HG03095 (cell line): Measurements from ENCODE around the gene POFUT2.

Source experiments
- ATAC-seq: cut with Tn5 transposase; IDR thresholded peaks from one replicate; pipeline ENCODE4 v1.9.1; 2021; ENCODE audit warnings: moderate library complexity; ENCODE audit not compliant: unreplicated experiment

POFUT2 gene, protein sequence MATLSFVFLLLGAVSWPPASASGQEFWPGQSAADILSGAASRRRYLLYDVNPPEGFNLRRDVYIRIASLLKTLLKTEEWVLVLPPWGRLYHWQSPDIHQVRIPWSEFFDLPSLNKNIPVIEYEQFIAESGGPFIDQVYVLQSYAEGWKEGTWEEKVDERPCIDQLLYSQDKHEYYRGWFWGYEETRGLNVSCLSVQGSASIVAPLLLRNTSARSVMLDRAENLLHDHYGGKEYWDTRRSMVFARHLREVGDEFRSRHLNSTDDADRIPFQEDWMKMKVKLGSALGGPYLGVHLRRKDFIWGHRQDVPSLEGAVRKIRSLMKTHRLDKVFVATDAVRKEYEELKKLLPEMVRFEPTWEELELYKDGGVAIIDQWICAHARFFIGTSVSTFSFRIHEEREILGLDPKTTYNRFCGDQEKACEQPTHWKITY

DNA sequence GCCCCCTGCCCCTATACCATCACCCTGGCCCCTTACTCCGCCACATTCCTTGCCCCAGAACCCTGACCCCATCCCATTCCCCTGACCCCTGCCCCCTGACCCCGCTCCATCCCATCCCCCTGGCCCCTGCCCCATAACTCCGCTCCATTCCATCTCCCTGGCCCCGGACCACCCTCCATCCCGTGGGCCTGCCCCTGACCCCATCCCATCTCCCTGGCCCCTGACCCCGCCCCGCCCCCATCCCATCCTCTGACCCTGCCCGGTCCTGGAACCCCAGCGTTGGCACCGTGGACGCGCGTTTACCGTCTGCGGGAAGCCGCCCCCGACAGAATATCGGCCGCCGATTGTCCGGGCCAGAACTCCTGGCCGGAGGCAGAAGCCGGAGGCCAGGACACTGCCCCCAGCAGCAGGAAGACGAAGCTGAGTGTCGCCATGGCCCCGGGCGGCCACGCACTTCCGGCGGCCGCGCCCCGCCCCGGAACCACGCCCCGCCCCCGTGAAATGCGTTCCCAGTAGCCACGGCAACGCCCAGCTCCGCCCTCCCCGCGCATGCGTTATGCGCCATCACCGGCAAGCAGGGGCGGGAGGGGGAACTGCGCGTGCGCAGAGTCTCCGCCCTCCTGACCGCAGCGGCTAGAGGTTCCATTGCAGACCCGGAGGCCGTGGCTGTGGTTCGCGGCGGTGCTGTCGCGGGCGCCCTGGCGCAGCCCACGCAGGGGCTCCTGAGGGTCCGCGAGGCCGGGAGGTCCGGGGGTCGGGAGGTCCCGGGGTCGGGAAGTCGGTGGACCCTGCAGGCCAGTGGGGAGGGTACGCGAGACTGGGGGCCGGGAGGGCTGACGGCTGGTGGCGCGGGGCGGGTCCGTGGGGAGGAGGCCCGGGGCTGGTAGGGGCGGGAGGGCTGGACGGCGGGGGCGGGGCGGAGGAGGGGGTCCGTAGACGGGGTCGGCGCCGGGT lies at the start of gene POFUT2:
TSS of gene POFUT2 (minus strand) at position 458 of the 954 bp plus-strand sequence. CDS start at position 434, 24 bp downstream.
- ATAC-seq = peak; percentile 72

DNA sequence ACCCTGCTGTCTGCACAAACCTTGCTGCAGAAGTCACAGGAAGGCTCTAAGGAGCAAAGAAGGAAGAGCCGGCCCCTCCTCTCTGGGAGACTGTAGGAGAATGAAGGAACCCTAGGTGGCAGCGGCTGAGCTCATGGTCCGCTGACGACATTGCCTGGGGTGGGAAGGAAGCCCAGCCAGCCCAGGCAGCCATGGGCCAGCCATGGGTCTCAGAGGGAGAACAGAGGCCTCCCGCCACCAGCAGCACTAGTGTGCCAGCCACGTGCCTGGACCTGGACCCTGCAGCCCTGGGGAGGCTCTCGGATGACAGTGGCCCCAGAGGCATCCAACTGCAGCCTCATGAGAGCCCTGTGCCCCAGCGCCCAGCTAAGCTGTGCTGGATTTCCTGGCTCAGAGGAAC lies 49.2 kb upstream of the POFUT2 start:
- ATAC-seq = no peak

DNA sequence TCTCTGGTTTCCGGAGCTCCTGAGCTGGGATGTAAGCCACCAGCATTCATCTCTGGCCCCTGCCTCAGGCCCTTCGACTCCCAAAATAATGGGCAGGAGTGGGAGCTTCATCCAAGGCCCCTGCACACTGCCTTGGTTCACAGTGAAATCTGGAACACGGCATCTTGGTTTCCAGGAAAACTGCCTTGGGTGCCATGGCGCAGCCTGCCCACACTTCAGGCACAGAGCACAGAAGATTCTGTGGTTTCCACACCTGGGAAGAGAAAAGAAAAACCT lies 48.8 kb upstream of the POFUT2 start:
- no peak for ATAC-seq

DNA sequence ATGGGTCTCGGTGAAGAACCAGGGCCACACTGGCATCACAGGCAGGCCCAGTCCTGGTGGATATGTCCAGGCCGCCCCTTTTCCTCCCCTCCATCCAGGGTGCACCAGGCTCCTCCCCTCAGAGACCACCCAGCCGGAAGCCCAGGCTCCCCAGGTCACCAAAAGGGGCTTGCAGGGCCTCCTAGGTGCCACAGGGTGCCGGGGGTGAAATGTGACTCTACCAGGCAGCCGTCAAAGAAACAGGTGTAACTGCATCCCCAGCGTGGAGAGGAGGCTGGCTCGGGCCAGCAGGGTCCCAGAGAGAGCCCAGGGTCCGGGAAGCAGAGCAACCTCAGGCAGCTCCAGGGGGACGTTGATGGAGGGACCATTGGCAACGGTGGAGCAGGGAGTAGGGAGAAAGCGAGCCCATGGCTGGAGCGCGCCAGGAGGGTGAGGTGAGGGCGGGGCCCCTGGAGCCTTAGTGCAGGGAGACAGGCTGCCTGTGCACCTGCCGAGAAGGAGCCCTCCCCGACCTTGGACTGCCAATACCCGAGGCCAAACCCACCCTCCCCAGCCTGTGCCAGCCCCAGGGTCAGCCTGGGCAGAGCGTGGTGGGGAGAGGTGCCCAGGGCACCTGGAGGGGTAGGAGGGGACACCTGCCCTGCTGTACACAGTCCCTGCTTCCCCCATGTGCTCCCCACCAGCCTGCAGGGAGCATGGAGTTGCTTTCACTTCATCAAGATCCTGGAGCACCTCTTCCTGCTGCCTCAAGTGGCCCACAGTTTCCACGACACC lies 48.3 kb upstream of the POFUT2 start:
- ATAC-seq = no peak

DNA sequence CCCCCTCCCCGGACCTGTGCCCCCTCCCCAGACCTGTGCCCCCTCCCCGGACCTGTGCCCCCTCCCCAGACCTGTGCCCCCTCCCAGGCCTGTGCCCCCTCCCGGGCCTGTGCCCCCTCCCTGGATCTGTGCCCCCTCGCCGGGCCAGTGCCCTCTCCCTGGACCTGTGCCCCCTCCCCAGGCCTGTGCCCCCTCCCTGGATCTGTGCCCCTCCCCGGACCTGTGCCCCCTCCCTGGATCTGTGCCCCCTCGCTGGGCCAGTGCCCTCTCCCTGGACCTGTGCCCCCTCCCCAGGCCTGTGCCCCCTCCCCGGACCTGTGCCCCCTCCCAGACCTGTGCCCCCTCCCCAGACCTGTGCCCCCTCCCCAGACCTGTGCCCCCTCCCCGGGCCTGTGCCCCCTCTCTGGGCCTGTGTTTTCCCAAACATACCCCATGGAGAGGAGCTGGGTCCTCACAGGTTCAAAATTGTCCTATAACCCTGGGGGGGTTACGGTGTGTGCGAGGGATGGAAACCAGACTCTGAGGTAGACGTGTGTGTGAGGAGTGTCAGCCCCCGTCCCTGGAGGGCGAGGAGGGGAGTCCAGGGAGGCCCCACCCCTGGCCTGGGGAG lies 47.6 kb upstream of the POFUT2 start:
- no peak for ATAC-seq

GRCh38 chr21:45334591-45335081 lies 46.9 kb upstream of the POFUT2 start:
- no peak for ATAC-seq

DNA sequence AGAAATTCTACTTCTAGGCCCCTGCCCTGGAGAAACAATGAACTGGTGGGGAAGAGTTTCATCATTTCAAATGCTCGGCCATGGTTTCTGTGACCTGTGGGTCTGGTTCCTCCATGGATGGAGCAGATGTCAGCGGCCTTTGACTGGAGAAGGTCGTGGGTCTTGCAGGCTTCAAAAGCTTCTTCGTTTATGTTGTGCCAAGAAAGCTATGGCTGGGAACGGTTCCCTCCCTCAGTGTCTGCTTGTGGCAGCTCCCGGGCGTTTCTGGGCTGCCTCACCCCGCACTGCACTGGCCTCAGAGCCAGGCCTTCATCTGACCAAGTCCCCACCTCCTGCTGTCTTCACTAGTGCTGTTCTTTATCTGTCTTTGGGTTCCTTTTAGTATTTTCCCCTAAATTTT lies 46.4 kb upstream of the POFUT2 start:
- no peak for ATAC-seq

- no peak for ATAC-seq
Observed at GRCh38 chr21:45333583-45334121, 46.0 kb upstream of the POFUT2 start.

DNA sequence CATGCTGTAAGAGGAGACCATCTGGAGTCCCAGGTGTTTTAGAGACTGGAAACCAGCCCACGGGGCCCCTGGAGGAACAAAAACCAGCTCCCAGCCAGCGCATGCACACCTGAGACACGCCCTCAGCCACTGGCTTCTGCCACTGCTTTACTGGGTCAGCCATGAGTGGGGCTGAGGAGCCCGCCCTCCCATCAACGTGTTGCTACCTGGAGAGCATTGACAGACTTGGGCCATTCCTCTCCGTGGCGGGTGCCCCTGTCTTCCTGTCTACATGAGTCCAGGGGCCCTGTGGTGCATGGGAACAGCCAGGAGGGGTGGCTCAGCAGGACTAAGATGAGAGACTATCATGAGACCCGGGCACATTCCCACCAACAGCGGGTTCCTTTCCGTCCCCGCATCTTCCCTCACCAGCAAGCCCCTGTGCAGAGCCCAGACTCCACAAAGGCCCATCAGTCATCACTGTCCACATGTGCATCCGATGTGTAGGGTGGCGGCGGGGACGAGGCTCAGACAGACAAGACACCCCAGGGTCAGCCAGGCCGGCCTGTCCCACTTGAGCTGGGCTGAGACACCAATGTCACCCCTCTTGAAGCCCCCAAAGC lies 45.4 kb upstream of the POFUT2 start:
- no peak for ATAC-seq

GRCh38 chr21:45332415-45332814 lies 44.7 kb upstream of the POFUT2 start:
- ATAC-seq = no peak

GRCh38 chr21:45331531-45332147 lies 43.9 kb upstream of the POFUT2 start:
- ATAC-seq = no peak

GRCh38 chr21:45330851-45331261 lies 43.2 kb upstream of the POFUT2 start:
- no peak for ATAC-seq

DNA sequence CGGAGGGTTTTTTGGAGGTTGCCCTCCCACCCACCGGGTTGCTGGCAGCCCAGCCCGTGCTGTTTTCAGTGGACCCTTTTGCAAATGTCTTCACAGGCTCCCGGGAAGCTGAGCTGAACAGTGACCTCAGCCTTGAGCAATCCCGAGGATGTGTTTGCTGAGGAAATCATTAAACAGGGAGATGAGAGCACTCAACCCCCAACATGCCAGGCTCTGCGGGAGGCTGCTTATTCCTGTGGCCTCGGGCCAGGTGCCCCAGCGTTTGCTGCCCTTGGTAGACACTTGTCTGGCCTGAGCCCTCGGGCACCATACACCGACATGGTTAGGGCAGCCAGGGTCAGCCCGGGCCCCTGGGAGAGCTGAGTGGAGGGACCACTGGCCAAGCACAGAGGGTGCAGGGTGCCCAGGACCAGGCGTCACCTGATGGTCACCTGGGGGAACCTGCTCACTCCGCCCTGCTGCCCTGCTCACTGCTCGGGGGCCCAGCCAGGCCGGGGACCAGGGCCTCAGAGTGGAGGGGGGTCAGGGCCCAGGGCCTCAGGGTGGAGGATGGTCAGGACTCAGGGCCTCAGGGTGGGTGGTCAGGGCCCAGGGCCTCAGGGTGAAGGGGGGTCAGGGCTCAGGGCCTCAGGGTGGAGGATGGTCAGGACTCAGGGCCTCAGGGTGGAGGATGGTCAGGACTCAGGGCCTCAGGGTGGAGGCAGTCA lies 42.5 kb upstream of the POFUT2 start:
- no peak for ATAC-seq

DNA sequence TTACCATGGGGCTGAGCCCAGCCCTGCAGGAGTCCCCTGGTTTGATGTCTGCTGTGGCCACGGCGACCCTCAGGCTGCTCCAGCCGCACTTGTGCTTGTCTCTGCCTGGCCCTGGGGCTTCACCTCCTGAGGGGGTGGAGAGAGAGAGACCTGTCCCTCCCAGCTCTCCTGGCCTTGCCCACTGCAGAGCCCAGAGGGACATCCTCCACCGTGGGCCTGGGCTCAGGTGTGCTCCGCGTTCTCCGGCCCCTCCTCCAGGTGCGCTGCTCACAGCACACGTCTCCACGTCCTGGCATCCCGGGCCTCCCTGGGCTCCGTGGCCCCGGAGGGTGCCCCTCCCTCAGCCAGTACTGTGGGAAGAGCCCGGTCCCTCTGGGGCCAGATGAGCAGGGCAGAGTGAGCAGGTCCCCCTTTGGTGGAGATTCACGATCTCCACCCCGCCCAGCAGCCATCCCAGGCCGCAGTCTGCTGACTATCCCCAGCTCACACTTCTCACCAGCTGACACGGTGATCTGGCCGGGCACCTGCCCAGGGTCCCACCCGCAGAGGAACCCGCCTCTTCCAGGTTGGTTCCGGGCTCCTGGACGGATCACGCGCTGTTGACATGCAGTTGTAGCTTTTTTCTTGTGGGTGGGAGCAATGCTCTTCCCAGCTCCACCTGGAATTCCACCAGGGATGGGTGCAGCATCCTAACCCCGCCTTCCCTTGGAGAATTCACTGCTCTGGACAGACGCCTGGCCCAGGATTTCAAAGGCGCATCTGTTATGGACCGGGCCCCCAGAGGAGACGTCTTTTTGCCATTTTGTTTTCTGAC lies 41.8 kb upstream of the POFUT2 start:
- no peak for ATAC-seq

- no peak for ATAC-seq
Observed at GRCh38 chr21:45328198-45329091, 40.8 kb upstream of the POFUT2 start.

DNA sequence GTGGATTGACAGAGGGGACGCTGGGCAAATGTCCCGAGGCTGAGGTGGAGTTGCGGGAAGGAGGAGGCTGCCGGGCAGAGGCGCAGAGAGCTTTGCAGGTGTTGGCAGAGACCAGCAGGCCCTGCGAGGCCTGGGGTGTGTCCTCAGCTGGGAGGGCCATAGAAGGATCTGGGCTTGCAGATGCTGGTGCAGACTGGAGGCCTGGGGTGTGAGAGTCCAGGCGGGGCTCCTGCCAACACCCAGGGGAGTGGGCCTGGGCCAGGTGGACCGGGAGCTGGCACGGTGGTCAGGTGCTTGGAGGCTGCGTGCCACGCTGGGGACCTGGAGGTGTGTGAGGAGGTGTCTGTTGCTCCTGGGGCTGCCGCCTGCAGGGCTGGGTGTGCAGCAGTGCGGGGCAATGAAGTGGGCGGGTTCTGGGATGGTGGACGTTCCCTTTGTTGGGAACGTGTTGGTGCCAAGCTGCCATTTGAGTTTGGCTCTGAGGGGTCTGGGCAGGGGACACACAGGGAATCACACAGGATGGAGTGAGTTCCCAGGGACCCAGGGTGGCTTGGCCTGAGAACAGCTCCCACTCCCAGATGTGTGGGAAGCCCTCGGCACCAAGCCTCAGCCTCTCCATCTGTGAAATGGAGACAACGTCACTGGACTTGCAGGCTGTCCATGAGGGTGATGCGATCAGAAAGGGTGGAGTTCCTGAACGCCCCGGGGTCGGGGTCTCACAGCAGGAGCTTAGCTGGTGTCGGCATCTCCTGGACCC lies 39.9 kb upstream of the POFUT2 start:
- ATAC-seq = no peak
